HepG2 (cell line): ENCODE results near the gene PHYH. TPM values are rescaled to one million over a fixed set of nuclear protein-coding genes. Genes with fewer than 3 reads are reported as not detected.

Experiments used
- CHD2 ChIP-seq: IDR thresholded peaks from 2 replicates; pipeline ENCODE4 v1.6.1; 2011; ENCODE audit warnings: low read depth, low read length, improper control_type of control experiment
- HDAC6 ChIP-seq: fragments of 200-600 bp; sonication (generic); IDR thresholded peaks from 2 replicates; pipeline ENCODE4 v1.7.0; 2017; ENCODE audit warnings: mild to moderate bottlenecking, antibody characterized with exemption, low read length, low read depth
- JUND ChIP-seq: sonication (generic); formaldehyde crosslinking; IDR thresholded peaks from 2 replicates; pipeline ENCODE4 v1.8.0; 2022; ENCODE audit warnings: mild to moderate bottlenecking, missing genetic modification reagents
- NPAS2 ChIP-seq: sonication (generic); formaldehyde crosslinking; IDR thresholded peaks from 2 replicates; pipeline ENCODE4 v1.8.0; 2022; ENCODE audit warnings: mild to moderate bottlenecking, missing genetic modification reagents, borderline replicate concordance
- SIX1 ChIP-seq: sonication (generic); formaldehyde crosslinking; IDR thresholded peaks from 2 replicates; pipeline ENCODE4 v1.4.0; 2020; ENCODE audit warnings: missing genetic modification reagents, borderline replicate concordance
- SNAI1 ChIP-seq: sonication (generic); formaldehyde crosslinking; IDR thresholded peaks from 2 replicates; pipeline ENCODE4 v1.5.0; 2020; ENCODE audit warnings: mild to moderate bottlenecking, missing genetic modification reagents, borderline replicate concordance
- TGIF2 ChIP-seq: IDR thresholded peaks from 2 replicates; pipeline ENCODE4 v1.6.1; 2016; ENCODE audit warnings: control low read depth, missing compliant biosample characterization
- U2AF1 ChIP-seq: fragments of 200-400 bp; formaldehyde crosslinking; optimal IDR thresholded peaks from 2 replicates; pipeline ENCODE3; 2017; ENCODE audit warnings: mild to moderate bottlenecking, low read depth, low read length
- ZEB1 ChIP-seq: IDR thresholded peaks from 2 replicates; pipeline ENCODE4 v1.6.1; 2012; ENCODE audit warnings: mild to moderate bottlenecking, low read depth, inconsistent platforms; ENCODE audit not compliant: insufficient replicate concordance
- ZNF292 ChIP-seq: sonication (generic); formaldehyde crosslinking; IDR thresholded peaks from 2 replicates; pipeline ENCODE4 v1.8.1; 2022; ENCODE audit warnings: mild to moderate bottlenecking, low read depth, missing genetic modification reagents, borderline replicate concordance
- ZNF331 ChIP-seq: sonication (generic); formaldehyde crosslinking; IDR thresholded peaks from 2 replicates; pipeline ENCODE4 v1.4.0; 2020; ENCODE audit warnings: missing genetic modification reagents
- ZNF777 ChIP-seq: sonication (generic); formaldehyde crosslinking; IDR thresholded peaks from 2 replicates; pipeline ENCODE4 v1.4.0; 2020; ENCODE audit warnings: missing genetic modification reagents
- polyA plus RNA-seq, 8 experiments: library from polyadenylated mRNA; depleted of rRNA in 3 of 8; stranded (reverse) in 7 of 8; unstranded in 1 of 8; fragments of >200 nt; fragmentation: Illumina TruSeq in 4 of 8; extraction: Trizol in 4 of 8; gene quantifications; 2 replicates each; pipeline versions ENCODE4 v1.2.1 to v1.2.3, GENCODE V29; 2011 to 2016; ENCODE audit warnings: low read depth in 4 of 8, missing spikeins in 1 of 8, mixed read lengths in 1 of 8; ENCODE audit not compliant: insufficient read depth in 1 of 8
- total RNA-seq, 5 experiments: library from RNA; depleted of rRNA; stranded (reverse); fragments of >200 nt; fragmentation: Illumina TruSeq; extraction: Trizol; gene quantifications; 2 replicates each; pipeline ENCODE4 v1.2.3, GENCODE V29; 2016; ENCODE audit warnings: low read depth in 1 of 5
- TF ChIP-seq, protein P1 (sequence below): sonication (generic); formaldehyde crosslinking; IDR thresholded peaks from 2 replicates; pipeline ENCODE4 v1.4.0; 2020; ENCODE audit warnings: mild to moderate bottlenecking, missing genetic modification reagents
- TF ChIP-seq, protein P2 (sequence below): IDR thresholded peaks from 2 replicates; pipeline ENCODE4 v1.6.1; 2016; ENCODE audit warnings: mild to moderate bottlenecking, missing biosample characterization, missing genetic modification reagents
- TF ChIP-seq, protein P3 (sequence below): IDR thresholded peaks from 2 replicates; pipeline ENCODE4 v1.4.0; 2020; ENCODE audit warnings: mild to moderate bottlenecking, missing genetic modification reagents
- TF ChIP-seq, protein P4 (sequence below): sonication (generic); formaldehyde crosslinking; IDR thresholded peaks from 2 replicates; pipeline ENCODE4 v1.4.0; 2020; ENCODE audit warnings: missing genetic modification reagents
- TF ChIP-seq, protein P5 (sequence below): sonication (generic); formaldehyde crosslinking; IDR thresholded peaks from 2 replicates; pipeline ENCODE4 v1.5.0; 2020; ENCODE audit warnings: missing genetic modification reagents

PHYH gene
- total and polyA plus RNA-seq, 2 of the 13 experiments (the other 11 are each of a cell fraction or from before 2014, with no cell fraction given) = 27.2 to 34.5 TPM

DNA sequence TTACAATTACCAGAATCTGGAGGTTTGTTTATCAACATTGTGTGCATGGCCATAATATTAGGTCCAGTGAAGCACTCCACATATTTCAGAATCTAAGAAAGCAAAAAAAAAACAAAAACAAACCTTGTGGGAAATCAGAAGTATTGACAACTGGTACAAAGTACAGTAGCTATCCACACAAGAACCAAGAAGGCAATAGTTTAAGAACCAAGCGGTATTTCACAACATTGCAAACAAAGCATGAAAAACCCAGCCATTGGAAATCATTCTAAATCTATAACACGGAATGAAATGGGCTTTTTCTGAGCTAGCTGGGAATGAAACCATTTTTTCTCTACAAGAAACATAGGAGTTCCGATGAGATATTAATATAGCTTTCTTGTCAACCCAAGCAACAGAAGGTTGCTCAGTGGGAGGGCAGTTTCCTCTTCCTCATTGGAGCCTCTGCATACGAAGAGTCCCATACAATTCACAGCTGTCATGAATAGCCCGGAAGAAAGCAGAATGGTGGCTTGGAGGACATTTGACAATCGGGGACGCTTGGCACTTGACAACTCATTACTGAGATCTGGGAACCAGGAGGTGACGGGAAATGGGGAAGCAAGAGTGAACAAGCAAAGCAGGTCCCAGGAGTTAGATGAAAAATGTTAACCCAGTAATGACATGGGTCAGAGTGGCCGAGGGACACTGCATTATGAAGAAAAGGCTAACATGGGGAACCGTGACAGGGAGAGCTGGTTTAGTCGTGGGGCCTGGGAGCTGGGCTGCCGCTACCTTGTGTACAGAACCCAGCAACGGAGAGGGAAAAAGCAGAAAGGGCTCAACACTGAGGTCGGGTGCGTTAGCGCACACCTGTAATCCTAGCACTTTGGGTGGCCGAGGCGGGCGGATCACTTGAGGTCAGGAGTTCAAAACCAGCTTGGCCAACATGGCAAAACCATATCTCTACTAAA lies 7.8 kb downstream of the PHYH start (continued):
- TF ChIP-seq, protein P1, sequence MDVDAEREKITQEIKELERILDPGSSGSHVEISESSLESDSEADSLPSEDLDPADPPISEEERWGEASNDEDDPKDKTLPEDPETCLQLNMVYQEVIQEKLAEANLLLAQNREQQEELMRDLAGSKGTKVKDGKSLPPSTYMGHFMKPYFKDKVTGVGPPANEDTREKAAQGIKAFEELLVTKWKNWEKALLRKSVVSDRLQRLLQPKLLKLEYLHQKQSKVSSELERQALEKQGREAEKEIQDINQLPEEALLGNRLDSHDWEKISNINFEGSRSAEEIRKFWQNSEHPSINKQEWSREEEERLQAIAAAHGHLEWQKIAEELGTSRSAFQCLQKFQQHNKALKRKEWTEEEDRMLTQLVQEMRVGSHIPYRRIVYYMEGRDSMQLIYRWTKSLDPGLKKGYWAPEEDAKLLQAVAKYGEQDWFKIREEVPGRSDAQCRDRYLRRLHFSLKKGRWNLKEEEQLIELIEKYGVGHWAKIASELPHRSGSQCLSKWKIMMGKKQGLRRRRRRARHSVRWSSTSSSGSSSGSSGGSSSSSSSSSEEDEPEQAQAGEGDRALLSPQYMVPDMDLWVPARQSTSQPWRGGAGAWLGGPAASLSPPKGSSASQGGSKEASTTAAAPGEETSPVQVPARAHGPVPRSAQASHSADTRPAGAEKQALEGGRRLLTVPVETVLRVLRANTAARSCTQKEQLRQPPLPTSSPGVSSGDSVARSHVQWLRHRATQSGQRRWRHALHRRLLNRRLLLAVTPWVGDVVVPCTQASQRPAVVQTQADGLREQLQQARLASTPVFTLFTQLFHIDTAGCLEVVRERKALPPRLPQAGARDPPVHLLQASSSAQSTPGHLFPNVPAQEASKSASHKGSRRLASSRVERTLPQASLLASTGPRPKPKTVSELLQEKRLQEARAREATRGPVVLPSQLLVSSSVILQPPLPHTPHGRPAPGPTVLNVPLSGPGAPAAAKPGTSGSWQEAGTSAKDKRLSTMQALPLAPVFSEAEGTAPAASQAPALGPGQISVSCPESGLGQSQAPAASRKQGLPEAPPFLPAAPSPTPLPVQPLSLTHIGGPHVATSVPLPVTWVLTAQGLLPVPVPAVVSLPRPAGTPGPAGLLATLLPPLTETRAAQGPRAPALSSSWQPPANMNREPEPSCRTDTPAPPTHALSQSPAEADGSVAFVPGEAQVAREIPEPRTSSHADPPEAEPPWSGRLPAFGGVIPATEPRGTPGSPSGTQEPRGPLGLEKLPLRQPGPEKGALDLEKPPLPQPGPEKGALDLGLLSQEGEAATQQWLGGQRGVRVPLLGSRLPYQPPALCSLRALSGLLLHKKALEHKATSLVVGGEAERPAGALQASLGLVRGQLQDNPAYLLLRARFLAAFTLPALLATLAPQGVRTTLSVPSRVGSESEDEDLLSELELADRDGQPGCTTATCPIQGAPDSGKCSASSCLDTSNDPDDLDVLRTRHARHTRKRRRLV (CRISPR knock-in tag) = no peak
- no peak for TF ChIP-seq SIX1 (CRISPR knock-in tag)
- TF ChIP-seq U2AF1 = no peak
- TF ChIP-seq, protein P2, sequence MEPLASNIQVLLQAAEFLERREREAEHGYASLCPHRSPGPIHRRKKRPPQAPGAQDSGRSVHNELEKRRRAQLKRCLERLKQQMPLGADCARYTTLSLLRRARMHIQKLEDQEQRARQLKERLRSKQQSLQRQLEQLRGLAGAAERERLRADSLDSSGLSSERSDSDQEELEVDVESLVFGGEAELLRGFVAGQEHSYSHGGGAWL (CRISPR knock-in tag) = no peak
- TF ChIP-seq NPAS2 (CRISPR knock-in tag) = no peak
- TF ChIP-seq HDAC6 = no peak
- TF ChIP-seq SNAI1 (CRISPR knock-in tag) = no peak
- TF ChIP-seq ZEB1 = no peak
- no peak for TF ChIP-seq ZNF777
- TF ChIP-seq, protein P3, sequence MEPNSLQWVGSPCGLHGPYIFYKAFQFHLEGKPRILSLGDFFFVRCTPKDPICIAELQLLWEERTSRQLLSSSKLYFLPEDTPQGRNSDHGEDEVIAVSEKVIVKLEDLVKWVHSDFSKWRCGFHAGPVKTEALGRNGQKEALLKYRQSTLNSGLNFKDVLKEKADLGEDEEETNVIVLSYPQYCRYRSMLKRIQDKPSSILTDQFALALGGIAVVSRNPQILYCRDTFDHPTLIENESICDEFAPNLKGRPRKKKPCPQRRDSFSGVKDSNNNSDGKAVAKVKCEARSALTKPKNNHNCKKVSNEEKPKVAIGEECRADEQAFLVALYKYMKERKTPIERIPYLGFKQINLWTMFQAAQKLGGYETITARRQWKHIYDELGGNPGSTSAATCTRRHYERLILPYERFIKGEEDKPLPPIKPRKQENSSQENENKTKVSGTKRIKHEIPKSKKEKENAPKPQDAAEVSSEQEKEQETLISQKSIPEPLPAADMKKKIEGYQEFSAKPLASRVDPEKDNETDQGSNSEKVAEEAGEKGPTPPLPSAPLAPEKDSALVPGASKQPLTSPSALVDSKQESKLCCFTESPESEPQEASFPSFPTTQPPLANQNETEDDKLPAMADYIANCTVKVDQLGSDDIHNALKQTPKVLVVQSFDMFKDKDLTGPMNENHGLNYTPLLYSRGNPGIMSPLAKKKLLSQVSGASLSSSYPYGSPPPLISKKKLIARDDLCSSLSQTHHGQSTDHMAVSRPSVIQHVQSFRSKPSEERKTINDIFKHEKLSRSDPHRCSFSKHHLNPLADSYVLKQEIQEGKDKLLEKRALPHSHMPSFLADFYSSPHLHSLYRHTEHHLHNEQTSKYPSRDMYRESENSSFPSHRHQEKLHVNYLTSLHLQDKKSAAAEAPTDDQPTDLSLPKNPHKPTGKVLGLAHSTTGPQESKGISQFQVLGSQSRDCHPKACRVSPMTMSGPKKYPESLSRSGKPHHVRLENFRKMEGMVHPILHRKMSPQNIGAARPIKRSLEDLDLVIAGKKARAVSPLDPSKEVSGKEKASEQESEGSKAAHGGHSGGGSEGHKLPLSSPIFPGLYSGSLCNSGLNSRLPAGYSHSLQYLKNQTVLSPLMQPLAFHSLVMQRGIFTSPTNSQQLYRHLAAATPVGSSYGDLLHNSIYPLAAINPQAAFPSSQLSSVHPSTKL = peak; percentile 90
- TF ChIP-seq, protein P4, sequence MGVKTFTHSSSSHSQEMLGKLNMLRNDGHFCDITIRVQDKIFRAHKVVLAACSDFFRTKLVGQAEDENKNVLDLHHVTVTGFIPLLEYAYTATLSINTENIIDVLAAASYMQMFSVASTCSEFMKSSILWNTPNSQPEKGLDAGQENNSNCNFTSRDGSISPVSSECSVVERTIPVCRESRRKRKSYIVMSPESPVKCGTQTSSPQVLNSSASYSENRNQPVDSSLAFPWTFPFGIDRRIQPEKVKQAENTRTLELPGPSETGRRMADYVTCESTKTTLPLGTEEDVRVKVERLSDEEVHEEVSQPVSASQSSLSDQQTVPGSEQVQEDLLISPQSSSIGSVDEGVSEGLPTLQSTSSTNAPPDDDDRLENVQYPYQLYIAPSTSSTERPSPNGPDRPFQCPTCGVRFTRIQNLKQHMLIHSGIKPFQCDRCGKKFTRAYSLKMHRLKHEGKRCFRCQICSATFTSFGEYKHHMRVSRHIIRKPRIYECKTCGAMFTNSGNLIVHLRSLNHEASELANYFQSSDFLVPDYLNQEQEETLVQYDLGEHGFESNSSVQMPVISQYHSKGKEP = no peak
- TF ChIP-seq ZNF292 (CRISPR knock-in tag) = no peak
- no peak for TF ChIP-seq ZNF331 (CRISPR knock-in tag)
- no peak for TF ChIP-seq CHD2
- no peak for TF ChIP-seq JUND (CRISPR knock-in tag)
- no peak for TF ChIP-seq TGIF2 (CRISPR knock-in tag)
- TF ChIP-seq, protein P5, sequence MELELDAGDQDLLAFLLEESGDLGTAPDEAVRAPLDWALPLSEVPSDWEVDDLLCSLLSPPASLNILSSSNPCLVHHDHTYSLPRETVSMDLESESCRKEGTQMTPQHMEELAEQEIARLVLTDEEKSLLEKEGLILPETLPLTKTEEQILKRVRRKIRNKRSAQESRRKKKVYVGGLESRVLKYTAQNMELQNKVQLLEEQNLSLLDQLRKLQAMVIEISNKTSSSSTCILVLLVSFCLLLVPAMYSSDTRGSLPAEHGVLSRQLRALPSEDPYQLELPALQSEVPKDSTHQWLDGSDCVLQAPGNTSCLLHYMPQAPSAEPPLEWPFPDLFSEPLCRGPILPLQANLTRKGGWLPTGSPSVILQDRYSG (CRISPR knock-in tag) = no peak
